GM12891 (cell line): Measurements from ENCODE around the gene EHD3.

Experiments used
- DNase-seq: peaks from one replicate; pipeline ENCODE4 v3.0.0; 2011; ENCODE audit warnings: low spot score; ENCODE audit not compliant: insufficient read length
- FAIRE-seq: peaks from 2 replicates; lab custom pipeline; 2011; peaks lifted over from hg19 to GRCh38; lab: Jason Lieb, UNC
- PAX5 ChIP-seq: IDR thresholded peaks from 2 replicates; pipeline ENCODE4 v1.6.1; 2011; ENCODE audit warnings: low read length, moderate library complexity, mild to moderate bottlenecking; ENCODE audit not compliant: insufficient read depth, severe bottlenecking
- POLR2A ChIP-seq: IDR thresholded peaks from 2 replicates; pipeline ENCODE4 v1.6.1; 2011; ENCODE audit warnings: low read depth, low read length, control low read depth
- POLR2AphosphoS5 ChIP-seq: IDR thresholded peaks from 2 replicates; pipeline ENCODE4 v1.6.1; 2011; ENCODE audit warnings: low read depth, low read length, control low read depth
- POU2F2 ChIP-seq: IDR thresholded peaks from 2 replicates; pipeline ENCODE4 v1.6.1; 2011; ENCODE audit warnings: low read depth, mild to moderate bottlenecking, control low read depth, low read length, moderate library complexity
- SPI1 ChIP-seq: IDR thresholded peaks from 2 replicates; pipeline ENCODE4 v1.6.1; 2011; ENCODE audit warnings: low read depth, low read length, control low read depth
- TAF1 ChIP-seq: IDR thresholded peaks from 2 replicates; pipeline ENCODE4 v1.6.1; 2011; ENCODE audit warnings: low read depth, low read length, control low read depth

Gene EHD3

GRCh38 chr2:31243053-31243452, 9.1 kb downstream of the EHD3 start:
- DNase-seq = no peak
- TF ChIP-seq SPI1 (no peak), TAF1 (no peak), PAX5 (no peak), POLR2AphosphoS5 (no peak), POLR2A (no peak), POU2F2 (no peak)
- FAIRE-seq = no peak

GRCh38 chr2:31244101-31244500, 10.1 kb downstream of the EHD3 start:
- TF ChIP-seq POU2F2 (no peak), PAX5 (no peak)
- no peak for FAIRE-seq
- no peak for DNase-seq

- DNase-seq (no peak), FAIRE-seq (no peak)
- TF ChIP-seq POLR2AphosphoS5 (no peak), TAF1 (no peak), SPI1 (no peak), POLR2A (no peak), POU2F2 (no peak), PAX5 (no peak)
Observed at GRCh38 chr2:31246184-31246852, 12.4 kb downstream of the EHD3 start.

GRCh38 chr2:31247711-31248110, 13.8 kb downstream of the EHD3 start:
- no peak for DNase-seq
- no peak for FAIRE-seq
- no peak for TF ChIP-seq PAX5
- TF ChIP-seq POLR2AphosphoS5 = no peak
- no peak for TF ChIP-seq SPI1
- TF ChIP-seq TAF1 = no peak
- no peak for TF ChIP-seq POU2F2
- no peak for TF ChIP-seq POLR2A

- FAIRE-seq (no peak), DNase-seq (no peak)
- TF ChIP-seq TAF1 (no peak), POLR2A (no peak), PAX5 (no peak), POU2F2 (no peak), POLR2AphosphoS5 (no peak), SPI1 (no peak)
Observed at GRCh38 chr2:31248139-31248538, 14.2 kb downstream of the EHD3 start.

GRCh38 chr2:31249009-31249690, 15.2 kb downstream of the EHD3 start:
- no peak for FAIRE-seq
- TF ChIP-seq POLR2A (no peak), POLR2AphosphoS5 (no peak)
- no peak for DNase-seq

GRCh38 chr2:31251018-31251417, 17.1 kb downstream of the EHD3 start:
- no peak for DNase-seq
- TF ChIP-seq PAX5 = no peak
- TF ChIP-seq TAF1 = no peak
- no peak for TF ChIP-seq POU2F2
- no peak for TF ChIP-seq SPI1
- TF ChIP-seq POLR2A = no peak
- TF ChIP-seq POLR2AphosphoS5 = no peak
- FAIRE-seq = no peak

GRCh38 chr2:31251851-31252250, 17.9 kb downstream of the EHD3 start:
- DNase-seq (no peak), FAIRE-seq (peak; percentile 50)
- no peak for TF ChIP-seq POLR2AphosphoS5
- no peak for TF ChIP-seq PAX5
- no peak for TF ChIP-seq POLR2A
- no peak for TF ChIP-seq POU2F2
- no peak for TF ChIP-seq TAF1
- no peak for TF ChIP-seq SPI1

- no peak for FAIRE-seq
- no peak for DNase-seq
- TF ChIP-seq POLR2A (no peak), POU2F2 (no peak), PAX5 (no peak), TAF1 (no peak), SPI1 (no peak), POLR2AphosphoS5 (no peak)
Observed at GRCh38 chr2:31253356-31254131, 19.6 kb downstream of the EHD3 start.
